ENCODE measurements around the gene FBXO41.

Gene FBXO41

GRCh38 chr2:73260338-73260984 lies 23.8 kb downstream of the FBXO41 start:
- no peak for DNase-seq

- DNase-seq, result no peak
Observed at GRCh38 chr2:73259704-73260337, 24.5 kb downstream of the FBXO41 start.

DNA sequence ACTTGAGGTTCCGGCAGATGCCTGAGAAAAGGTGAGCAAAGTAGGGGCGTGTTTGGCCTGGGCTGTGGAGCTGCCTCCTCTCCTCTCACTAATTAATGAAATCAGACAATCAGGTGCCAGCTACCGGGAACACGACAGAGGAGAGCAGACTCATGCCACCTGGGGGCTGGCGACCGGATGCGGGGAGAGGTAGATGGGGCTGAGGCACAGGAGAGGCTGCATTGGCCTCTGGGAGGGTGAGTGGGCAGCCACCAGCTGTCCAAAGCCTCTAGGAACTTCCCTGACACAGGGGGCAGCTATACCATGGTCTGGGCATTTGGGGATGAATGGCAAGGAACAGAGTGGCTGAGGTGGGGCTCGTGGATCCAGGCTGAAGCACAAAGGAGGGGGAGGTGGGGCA lies 25.0 kb downstream of the FBXO41 start:
- no peak for DNase-seq

GRCh38 chr2:73258913-73259215 lies 25.4 kb downstream of the FBXO41 start:
- no peak for DNase-seq

DNA sequence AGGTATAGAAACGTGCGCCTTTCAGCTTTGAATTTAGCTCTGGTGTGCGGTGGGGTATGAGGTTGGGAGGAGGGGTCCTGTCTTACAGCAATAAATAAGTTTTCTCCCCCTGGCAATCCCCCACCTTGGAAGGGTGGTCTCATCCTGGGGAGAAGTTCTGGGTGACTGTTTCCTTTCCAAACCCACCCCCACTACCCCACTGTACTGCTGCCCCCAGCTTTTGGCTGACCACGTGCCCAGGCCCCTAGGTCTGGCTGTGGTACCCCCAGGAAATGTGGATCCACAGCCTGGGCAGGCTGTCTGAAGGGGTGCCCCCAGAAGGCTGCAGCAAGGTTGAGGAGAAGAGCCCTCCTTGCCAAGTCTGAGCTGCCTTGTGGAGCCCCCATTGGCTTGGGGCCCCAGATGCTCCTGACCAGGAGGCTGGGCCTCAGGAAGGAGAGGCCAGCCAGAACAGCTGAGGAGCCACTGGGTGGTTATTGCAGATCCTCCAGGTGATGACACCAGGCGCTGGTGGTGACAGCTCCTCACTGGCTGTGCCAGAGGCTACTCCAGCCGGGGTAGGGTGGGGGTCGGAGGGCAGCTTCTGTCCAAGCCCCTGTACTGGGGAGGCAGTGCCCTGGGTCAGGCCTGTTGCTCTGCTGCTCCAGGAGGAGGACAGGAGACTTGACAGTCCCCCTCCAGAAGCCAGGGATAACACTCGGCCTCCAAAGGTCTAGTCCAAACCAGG lies 25.9 kb downstream of the FBXO41 start:
- no peak for DNase-seq

GRCh38 chr2:73257425-73258125 lies 26.7 kb downstream of the FBXO41 start:
- DNase-seq, result no peak

DNA sequence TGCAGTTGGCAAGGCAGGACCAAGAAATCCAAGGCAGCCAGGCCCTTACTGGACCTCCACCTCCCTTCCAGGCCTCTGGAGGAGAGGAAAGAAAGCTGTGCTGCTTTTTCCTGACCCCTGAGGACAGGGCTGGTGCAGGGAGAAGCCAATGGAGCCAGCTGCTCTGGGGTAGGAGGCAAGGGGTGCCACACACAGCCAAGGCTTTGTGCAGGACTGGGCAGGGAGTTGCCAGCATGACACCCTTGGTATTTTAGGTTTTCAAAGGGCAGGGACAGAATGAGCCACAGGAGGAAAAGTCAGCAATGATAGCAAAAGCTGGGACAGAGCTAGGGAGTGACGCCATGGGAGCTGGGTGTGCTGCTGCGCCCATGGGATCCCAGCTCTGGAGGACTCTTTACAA lies 27.3 kb downstream of the FBXO41 start:
- no peak for DNase-seq

DNA sequence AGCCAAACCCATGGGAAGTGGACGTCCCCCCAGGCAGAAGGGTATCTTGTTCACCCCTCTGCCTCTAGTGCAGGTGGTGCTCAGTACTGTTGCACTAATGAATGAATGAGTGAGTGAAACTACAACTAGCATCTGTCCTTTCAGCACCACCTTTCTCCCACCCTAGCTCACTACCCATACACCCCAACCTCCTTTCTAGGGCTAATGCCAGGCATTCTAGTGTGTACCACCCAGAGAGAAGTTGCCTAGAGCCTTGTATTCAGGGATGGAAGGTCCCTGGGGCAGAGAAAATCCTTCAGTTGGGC lies 27.7 kb downstream of the FBXO41 start:
- DNase-seq, result no peak

- no peak for DNase-seq
Observed at GRCh38 chr2:73255907-73256617, 28.2 kb downstream of the FBXO41 start.

DNA sequence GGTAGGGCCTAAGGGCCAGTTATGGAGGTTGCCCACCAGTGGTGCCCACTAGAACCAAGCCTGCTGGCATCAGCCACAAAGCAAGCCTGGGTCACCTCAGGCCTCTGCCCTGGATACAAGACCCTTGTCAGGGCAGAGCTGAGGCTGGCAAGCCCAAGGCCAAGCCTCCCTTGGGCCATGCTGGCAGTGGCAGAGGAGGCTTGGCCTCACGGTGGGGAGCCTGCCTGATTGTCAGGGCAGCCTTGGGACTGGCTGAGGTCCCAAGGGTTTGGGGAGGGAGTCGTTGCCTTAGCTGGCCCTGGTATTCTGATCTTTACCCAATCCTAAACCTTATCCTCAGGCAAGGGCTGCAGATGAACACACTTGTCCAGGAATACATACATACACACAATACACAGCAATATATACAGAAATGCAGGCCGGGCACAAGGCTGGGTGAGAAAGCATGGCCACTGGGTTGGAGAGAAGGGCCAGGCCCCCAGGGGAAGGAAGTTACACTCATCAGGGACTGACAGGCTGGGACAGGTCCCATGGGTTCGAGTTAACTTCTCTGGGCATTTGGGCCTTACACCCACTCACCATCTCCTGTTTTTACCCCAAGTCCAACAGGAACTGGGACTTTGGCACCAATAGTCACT lies 29.2 kb downstream of the FBXO41 start:
- no peak for DNase-seq

DNA sequence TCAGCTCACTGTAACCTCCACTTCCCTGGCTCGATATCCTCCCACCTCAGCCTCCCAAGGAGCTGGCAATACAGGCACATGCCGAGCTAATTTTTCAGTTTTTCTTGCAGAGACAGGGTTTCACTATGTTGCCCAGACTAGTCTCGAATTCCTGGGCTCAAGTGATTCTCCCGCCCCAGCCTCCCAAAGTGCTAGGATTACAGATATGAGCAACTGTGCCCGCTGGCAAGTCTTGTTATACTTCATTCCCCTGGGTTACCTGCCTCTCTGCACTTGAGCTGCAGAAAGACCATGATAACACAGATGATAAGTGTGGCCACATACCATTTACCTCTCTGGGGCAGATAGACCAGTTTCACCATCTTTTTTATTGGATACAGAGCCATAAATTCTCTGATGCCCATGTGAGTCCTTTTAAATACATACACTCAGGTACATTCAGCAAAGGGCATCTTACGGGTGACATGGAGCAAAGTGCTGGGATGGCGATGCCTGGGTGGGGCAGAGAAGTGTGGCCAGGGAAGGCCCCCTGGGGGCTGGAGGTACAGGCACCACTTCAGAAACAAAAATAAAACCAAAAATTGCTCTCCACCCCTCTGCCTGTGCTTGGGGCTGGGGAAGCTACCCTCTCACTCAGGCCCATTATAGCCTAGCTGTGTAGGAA lies 29.8 kb downstream of the FBXO41 start:
- no peak for DNase-seq

DNA sequence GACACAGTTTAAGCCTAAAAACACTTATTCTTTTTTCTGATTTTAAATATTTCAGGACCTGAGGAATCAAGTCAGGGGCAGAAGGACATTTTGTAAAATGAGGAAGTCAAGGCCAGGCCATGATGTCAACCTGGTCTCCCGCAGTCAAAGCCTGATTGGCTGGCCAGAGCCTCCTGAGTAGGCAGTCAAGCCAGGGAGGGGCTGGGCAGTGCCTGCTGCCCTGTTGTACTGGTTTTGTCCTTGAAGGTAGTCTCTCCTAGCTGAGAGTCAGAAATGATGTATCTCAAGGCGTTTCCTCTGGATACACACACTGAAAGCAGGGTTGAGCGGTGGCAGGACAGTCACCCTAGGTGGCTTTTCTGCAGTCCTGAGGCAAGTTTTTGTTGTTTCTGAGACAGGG lies 30.4 kb downstream of the FBXO41 start:
- no peak for DNase-seq

GRCh38 chr2:73253400-73253799 lies 30.9 kb downstream of the FBXO41 start:
- DNase-seq, result no peak

DNA sequence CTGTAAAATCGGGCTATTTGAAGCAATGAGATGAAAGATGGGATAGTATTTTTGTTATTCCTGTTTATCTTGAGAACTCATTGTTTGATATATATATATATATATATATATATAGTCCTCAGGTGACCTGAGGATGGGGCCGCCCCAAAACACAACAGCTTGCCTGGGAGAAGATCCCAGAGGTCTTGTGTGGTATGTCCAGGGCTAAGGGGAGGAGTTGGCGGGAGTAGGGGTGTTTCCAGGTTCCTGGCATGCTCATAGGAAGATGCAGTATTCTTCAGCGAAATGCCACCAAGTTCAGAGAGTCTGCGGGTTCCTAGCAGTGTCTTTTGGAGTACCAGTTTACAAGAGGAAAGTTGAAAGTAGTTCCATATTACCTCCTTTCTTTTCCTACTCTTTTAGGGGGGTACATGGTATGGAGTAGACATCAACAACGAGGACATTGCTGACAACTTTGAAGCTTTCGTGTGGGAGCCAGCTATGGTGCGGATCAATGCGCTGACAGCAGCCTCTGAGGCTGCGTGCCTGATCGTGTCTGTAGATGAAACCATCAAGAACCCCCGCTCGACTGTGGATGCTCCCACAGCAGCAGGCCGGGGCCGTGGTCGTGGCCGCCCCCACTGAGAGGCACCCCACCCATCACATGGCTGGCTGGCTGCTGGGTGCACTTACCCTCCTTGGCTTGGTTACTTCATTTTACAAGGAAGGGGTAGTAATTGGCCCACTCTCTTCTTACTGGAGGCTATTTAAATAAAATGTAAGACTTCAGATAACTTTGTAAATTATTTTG lies 31.8 kb downstream of the FBXO41 start:
- no peak for DNase-seq

DNA sequence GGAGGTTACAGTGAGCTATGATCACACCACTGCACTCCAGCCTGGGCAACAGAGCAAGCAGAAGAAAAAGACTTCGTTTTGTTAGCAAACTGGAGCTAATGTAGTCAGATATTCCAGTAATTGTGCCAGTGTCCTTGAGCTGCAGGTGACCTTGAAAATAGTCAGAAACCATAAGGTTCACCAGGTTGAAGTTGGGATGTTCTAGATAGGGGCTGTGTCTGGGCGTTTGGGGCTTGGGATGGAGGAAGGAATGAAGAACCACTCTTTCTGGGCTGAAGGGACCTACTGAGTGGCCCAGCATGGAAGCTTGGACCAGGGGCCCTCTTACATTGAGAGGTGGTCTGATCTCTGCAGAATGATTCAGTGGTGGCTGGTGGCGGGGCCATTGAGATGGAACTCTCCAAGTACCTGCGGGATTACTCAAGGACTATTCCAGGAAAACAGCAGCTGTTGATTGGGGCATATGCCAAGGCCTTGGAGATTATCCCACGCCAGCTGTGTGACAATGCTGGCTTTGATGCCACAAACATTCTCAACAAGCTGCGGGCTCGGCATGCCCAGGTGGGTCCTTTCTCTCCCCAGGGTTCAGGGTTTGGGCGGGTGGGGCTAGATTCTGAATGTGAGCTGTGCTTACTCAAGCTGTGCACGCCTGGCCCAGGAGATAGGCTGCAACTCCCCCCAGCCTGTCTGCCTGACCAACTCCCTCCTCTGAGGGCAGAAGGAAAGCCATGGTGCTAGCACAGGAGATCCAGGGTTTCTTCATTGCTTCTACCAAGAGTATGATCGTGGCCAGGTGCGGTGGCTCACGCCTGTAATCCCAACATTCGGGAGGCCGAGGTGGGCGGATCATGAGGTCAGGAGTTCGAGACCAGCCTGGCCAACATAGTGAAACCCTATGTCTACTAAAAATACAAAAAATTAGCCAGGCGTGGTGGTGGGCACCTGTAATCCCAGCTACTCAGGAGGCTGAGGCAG lies 33.1 kb downstream of the FBXO41 start:
- DNase-seq, result no peak

DNA sequence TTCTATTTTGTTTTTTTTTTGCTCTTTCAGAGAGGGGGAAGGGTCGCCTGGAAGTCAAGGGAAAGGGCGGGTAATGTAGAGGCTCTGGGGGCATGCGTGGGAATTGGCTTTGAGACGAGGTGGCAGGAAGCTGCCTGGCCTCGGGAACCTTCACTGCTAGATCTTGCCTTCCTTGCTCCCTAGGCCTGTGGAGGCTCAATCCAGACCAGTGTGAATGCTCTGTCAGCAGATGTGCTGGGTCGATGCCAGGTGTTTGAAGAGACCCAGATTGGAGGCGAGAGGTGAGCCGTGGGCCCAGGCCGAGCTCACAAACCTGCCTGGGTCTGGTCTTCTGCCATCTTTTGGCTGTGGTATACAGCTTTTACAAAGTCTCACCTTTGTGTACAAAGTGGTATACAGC lies 34.6 kb downstream of the FBXO41 start:
- DNase-seq, result no peak

DNA sequence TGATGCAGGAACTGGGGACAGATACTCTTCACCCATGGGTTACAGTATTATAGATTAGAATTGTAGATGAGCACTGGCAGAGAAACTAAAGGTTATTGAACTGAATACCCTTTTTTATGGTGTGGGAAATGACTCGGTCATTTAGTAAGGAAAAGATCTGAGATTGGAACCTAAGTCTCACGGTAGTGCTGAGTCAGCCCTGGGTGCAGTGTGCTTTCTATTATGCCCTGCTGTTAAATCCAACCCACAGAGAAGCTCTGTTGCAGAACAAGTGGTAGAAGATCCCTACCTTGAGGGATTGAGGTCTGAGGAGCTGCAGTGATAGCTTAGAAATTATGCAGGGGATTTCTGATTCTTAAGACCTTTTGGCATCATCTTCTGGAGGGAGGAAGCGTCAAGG lies 37.4 kb downstream of the FBXO41 start:
- DNase-seq, result no peak

- no peak for DNase-seq
Observed at GRCh38 chr2:73244580-73244979, 39.7 kb downstream of the FBXO41 start.

DNA sequence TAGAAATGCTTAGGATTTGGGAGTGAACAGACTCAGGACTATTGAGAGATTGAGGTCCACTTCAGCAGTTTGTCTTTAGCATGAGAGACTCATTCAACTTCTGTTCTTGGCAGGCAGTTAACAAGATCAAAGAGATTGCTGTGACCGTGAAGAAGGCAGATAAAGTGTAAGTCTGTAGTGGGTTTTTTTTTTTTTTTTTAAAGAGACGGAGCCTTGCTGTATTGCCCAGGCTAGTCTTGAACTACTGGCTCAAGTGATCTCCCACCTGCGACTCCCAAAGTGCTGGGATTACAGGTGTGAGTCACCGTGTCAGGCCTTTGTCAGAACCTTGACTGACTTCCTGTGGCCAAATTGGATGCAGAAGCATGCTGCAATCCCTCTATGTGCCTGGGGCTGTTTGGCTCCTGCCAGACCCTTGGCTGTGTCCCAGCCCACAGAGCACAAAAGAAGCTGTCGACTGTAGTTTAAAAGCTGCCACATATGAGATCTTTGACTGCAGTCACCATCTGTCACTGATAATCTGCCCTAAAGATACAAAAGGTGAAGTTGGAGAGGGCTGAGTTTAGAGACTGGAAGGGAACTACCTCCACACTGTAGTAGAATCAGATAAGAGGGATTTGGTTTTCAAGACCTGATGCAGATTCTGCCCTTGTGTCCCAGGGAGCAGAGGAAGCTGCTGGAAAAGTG lies 40.3 kb downstream of the FBXO41 start:
- no peak for DNase-seq

- DNase-seq, result no peak
Observed at GRCh38 chr2:73239776-73240175, 44.5 kb downstream of the FBXO41 start.

Measured in activated CD4-positive, alpha-beta T cell treated with anti-CD3 and anti-CD28 coated beads for 1 hour (primary cell).